ENCODE measurements around the gene CNGA3. TPM values are rescaled to one million over a fixed set of nuclear protein-coding genes. Genes with fewer than 3 reads are reported as not detected.

Gene CNGA3
- total RNA-seq = not detected
- polyA plus RNA-seq = not detected
- total RNA-seq = not detected

- Mint-ChIP-seq H3K27me3 (peaks cover 72 to 83% (median 79%) of the 10 kb centered on the region in 5 donors), H3K4me1 (peaks cover 0 to 19% (median 16%) of the 10 kb centered on the region in 7 donors), H3K9me3 (peaks cover 0 to 19% (median 9%) of the 10 kb centered on the region in 11 donors), H3K36me3 (peaks cover 0 to 12% (median 2%) of the 10 kb centered on the region in 5 donors), H3K27ac (no peak within 1 kb of the TSS), H3K4me3 (peak within 1 kb of the TSS in 9 of 10 donors; percentile 14 to 70 (median 49))
- ChIA-PET CTCF (no interaction called here), POLR2A (no interaction called here)
- Histone ChIP-seq H3K9me3 (ENCODE audit: control insufficient read depth in 2 of 3, low read length in 3 of 3) (no peaks in the 10 kb centered on the region), H3K36me3 (ENCODE audit: control insufficient read depth in 2 of 3, insufficient read depth in 3 of 3, low read length in 3 of 3) (no peaks in the 10 kb centered on the region), H3K27me3 (ENCODE audit: control insufficient read depth in 2 of 2, insufficient read depth in 2 of 2, low read length in 2 of 2) (peaks cover 7 to 9% of the 10 kb centered on the region in 2 donors), H3K27ac (ENCODE audit: low read depth, low read length) (no peak within 1 kb of the TSS), H3K4me3 (ENCODE audit: low read length) (no peak within 1 kb of the TSS), H3K4me1 (ENCODE audit: control insufficient read depth in 2 of 2, insufficient read depth in 2 of 2, low read length in 2 of 2) (no peaks in the 10 kb centered on the region)
- intact Hi-C loops (cut with micrococcal nuclease) = no loop called here
- peak in 6 of 9 donors; percentile 19 to 44 (median 24) for DNase-seq
- no peak for ATAC-seq
These were observed at the start of gene CNGA3 for GRCh38 chr2:98346311-98347236. TSS of gene CNGA3 (plus strand) at chr2:98346456. CDS start at chr2:98369976, 23,520 bp downstream.

- POLR2A ChIA-PET = no interaction called here
- DNase-seq = no peak
- no peak overlapping the region for H3K27ac ChIP-seq (ENCODE audit: low read depth, low read length)
- Mint-ChIP-seq H3K9me3 (no peaks in the 10 kb centered on the region), H3K4me1 (no peaks in the 10 kb centered on the region), H3K27ac (no peak overlapping the region), H3K36me3 (no peaks in the 10 kb centered on the region), H3K27me3 (peaks cover 12 to 38% (median 22%) of the 10 kb centered on the region in 5 donors), H3K4me3 (no peak overlapping the region)
- no peak overlapping the region for H3K4me3 ChIP-seq (ENCODE audit: low read length)
- H3K9me3 ChIP-seq (ENCODE audit: control insufficient read depth in 2 of 3, low read length in 3 of 3) = no peaks in the 10 kb centered on the region
- H3K27me3 ChIP-seq (ENCODE audit: control insufficient read depth in 2 of 2, insufficient read depth in 2 of 2, low read length in 2 of 2) = no peaks in the 10 kb centered on the region
- no peaks in the 10 kb centered on the region for H3K36me3 ChIP-seq (ENCODE audit: control insufficient read depth in 2 of 3, insufficient read depth in 3 of 3, low read length in 3 of 3)
- no peak for ATAC-seq
- intact Hi-C loops (cut with micrococcal nuclease) = no loop called here
- no peaks in the 10 kb centered on the region for H3K4me1 ChIP-seq (ENCODE audit: control insufficient read depth in 2 of 2, insufficient read depth in 2 of 2, low read length in 2 of 2)
- CTCF ChIA-PET = no interaction called here
These were observed 48.2 kb upstream of the CNGA3 start for GRCh38 chr2:98297817-98298682.

DNA sequence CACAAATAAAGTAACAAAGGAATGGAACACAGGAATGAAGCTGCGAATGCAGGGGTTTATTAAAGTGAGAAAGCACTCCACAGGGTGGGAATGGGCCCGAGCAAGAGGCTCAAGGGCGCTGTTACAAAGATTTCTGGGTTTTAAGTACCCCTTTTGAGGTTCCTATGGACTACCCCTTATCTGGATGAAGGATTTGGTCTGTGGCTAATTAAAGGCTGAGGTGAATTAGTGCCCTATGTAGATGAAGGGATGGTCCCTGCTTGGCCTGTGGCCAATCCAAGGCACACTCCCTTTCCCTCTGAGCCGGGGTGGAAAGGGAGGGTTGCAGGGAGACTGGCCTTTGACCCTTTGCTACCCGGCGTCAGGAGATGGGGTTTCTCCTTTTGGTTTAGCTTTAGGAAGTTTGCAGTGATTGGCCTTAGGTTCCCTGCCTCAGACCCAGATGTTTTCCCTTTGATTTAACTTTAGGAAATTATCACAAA lies 47.5 kb upstream of the CNGA3 start:
- Histone ChIP-seq H3K36me3 (ENCODE audit: control insufficient read depth in 2 of 3, insufficient read depth in 3 of 3, low read length in 3 of 3) (no peaks in the 10 kb centered on the region), H3K27ac (ENCODE audit: low read depth, low read length) (no peak overlapping the region), H3K9me3 (ENCODE audit: control insufficient read depth in 2 of 3, low read length in 3 of 3) (no peaks in the 10 kb centered on the region), H3K4me3 (ENCODE audit: low read length) (no peak overlapping the region), H3K4me1 (ENCODE audit: control insufficient read depth in 2 of 2, insufficient read depth in 2 of 2, low read length in 2 of 2) (no peaks in the 10 kb centered on the region), H3K27me3 (ENCODE audit: control insufficient read depth in 2 of 2, insufficient read depth in 2 of 2, low read length in 2 of 2) (no peaks in the 10 kb centered on the region)
- DNase-seq (no peak), ATAC-seq (no peak)
- no peaks in the 10 kb centered on the region for H3K9me3 Mint-ChIP-seq
- peaks cover 12 to 41% (median 27%) of the 10 kb centered on the region in 5 donors for H3K27me3 Mint-ChIP-seq
- no peaks in the 10 kb centered on the region for H3K4me1 Mint-ChIP-seq
- CTCF ChIA-PET = no interaction called here
- H3K36me3 Mint-ChIP-seq = no peaks in the 10 kb centered on the region
- H3K27ac Mint-ChIP-seq = no peak overlapping the region
- POLR2A ChIA-PET = no interaction called here
- no peak overlapping the region for H3K4me3 Mint-ChIP-seq
- intact Hi-C loops (cut with micrococcal nuclease) = no loop called here

DNA sequence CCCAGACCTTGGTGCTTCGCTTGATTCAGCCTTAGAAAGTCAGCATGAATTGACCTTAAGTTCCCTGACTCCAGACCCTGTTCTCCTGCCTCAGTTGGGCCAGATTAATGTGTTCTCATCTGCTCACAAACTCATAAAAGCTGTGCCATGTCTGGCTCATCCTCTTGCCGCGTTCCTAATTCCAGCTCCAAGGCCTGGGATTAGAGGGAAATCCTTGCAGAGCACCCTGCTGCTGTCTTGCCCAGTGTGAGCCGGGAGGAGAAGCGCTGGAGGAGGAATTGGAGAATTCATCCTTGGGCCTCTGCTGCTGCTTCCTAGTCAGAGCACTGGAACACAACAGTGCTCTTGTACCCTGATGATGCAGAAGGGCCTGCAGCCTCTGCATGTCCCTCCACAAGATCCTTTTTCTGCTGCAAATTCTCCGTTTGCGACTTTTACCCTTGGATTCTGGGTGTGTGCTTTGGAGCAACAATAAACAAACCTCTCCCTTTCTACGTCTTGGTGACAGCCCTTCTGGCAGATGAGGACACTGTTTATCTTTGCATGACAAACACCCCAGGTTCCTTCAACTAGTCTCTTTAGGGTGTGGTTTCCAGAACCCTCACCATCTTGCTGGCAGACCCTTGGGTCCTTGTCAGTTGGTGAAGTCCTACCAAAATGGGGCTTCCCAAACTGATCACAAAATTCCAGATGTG lies 46.9 kb upstream of the CNGA3 start:
- CTCF ChIA-PET = no interaction called here
- no peaks in the 10 kb centered on the region for H3K36me3 ChIP-seq (ENCODE audit: control insufficient read depth in 2 of 3, insufficient read depth in 3 of 3, low read length in 3 of 3)
- no peaks in the 10 kb centered on the region for H3K9me3 Mint-ChIP-seq
- H3K9me3 ChIP-seq (ENCODE audit: control insufficient read depth in 2 of 3, low read length in 3 of 3) = no peaks in the 10 kb centered on the region
- intact Hi-C loops (cut with micrococcal nuclease) = no loop called here
- H3K4me3 Mint-ChIP-seq = no peak overlapping the region
- POLR2A ChIA-PET = no interaction called here
- H3K4me1 Mint-ChIP-seq = no peaks in the 10 kb centered on the region
- ATAC-seq (no peak), DNase-seq (no peak)
- no peak overlapping the region for H3K4me3 ChIP-seq (ENCODE audit: low read length)
- H3K27ac Mint-ChIP-seq = no peak overlapping the region
- no peaks in the 10 kb centered on the region for H3K27me3 ChIP-seq (ENCODE audit: control insufficient read depth in 2 of 2, insufficient read depth in 2 of 2, low read length in 2 of 2)
- H3K27ac ChIP-seq (ENCODE audit: low read depth, low read length) = no peak overlapping the region
- no peaks in the 10 kb centered on the region for H3K36me3 Mint-ChIP-seq
- no peaks in the 10 kb centered on the region for H3K4me1 ChIP-seq (ENCODE audit: control insufficient read depth in 2 of 2, insufficient read depth in 2 of 2, low read length in 2 of 2)
- peaks cover 12 to 43% (median 27%) of the 10 kb centered on the region in 5 donors for H3K27me3 Mint-ChIP-seq

GRCh38 chr2:98300141-98300874 lies 45.9 kb upstream of the CNGA3 start:
- H3K36me3 Mint-ChIP-seq = no peaks in the 10 kb centered on the region
- Histone ChIP-seq H3K4me1 (ENCODE audit: control insufficient read depth in 2 of 2, insufficient read depth in 2 of 2, low read length in 2 of 2) (no peaks in the 10 kb centered on the region), H3K36me3 (ENCODE audit: control insufficient read depth in 2 of 3, insufficient read depth in 3 of 3, low read length in 3 of 3) (no peaks in the 10 kb centered on the region), H3K4me3 (ENCODE audit: low read length) (no peak overlapping the region), H3K27ac (ENCODE audit: low read depth, low read length) (no peak overlapping the region), H3K27me3 (ENCODE audit: control insufficient read depth in 2 of 2, insufficient read depth in 2 of 2, low read length in 2 of 2) (no peaks in the 10 kb centered on the region), H3K9me3 (ENCODE audit: control insufficient read depth in 2 of 3, low read length in 3 of 3) (no peaks in the 10 kb centered on the region)
- no peaks in the 10 kb centered on the region for H3K4me1 Mint-ChIP-seq
- H3K27ac Mint-ChIP-seq = no peak overlapping the region
- ATAC-seq = no peak
- intact Hi-C loops (cut with micrococcal nuclease) = no loop called here
- H3K9me3 Mint-ChIP-seq = no peaks in the 10 kb centered on the region
- DNase-seq = no peak
- peaks cover 12 to 45% (median 35%) of the 10 kb centered on the region in 5 donors for H3K27me3 Mint-ChIP-seq
- ChIA-PET POLR2A (no interaction called here), CTCF (no interaction called here)
- H3K4me3 Mint-ChIP-seq = no peak overlapping the region

DNA sequence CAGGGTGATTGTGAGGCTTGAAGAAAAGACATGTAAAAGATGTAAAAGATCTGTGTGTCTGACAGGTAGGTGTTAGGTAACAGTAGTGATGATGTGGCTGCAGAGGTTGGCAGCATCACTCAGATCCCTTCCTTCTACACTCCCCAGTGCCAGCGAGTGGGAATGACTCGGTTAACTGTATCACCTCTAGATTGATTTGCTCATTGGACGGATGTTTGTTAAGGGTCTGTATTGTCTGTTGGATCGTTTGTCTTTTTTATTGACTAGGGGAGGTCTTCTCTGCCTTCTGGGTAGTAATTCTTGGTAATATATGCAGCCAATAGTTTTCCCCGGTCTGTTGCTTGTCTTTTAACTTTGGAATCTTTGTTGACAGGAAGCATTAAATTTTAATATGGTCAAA lies 44.8 kb upstream of the CNGA3 start:
- Mint-ChIP-seq H3K27ac (no peak overlapping the region), H3K9me3 (peaks cover 0 to 3% (median 0%) of the 10 kb centered on the region in 11 donors), H3K4me3 (no peak overlapping the region), H3K4me1 (no peaks in the 10 kb centered on the region), H3K36me3 (no peaks in the 10 kb centered on the region), H3K27me3 (peaks cover 12 to 44% (median 33%) of the 10 kb centered on the region in 5 donors)
- CTCF ChIA-PET = no interaction called here
- intact Hi-C loops (cut with micrococcal nuclease) = no loop called here
- no peaks in the 10 kb centered on the region for H3K36me3 ChIP-seq (ENCODE audit: control insufficient read depth in 2 of 3, insufficient read depth in 3 of 3, low read length in 3 of 3)
- no peaks in the 10 kb centered on the region for H3K27me3 ChIP-seq (ENCODE audit: control insufficient read depth in 2 of 2, insufficient read depth in 2 of 2, low read length in 2 of 2)
- H3K27ac ChIP-seq (ENCODE audit: low read depth, low read length) = no peak overlapping the region
- H3K9me3 ChIP-seq (ENCODE audit: control insufficient read depth in 2 of 3, low read length in 3 of 3) = no peaks in the 10 kb centered on the region
- H3K4me1 ChIP-seq (ENCODE audit: control insufficient read depth in 2 of 2, insufficient read depth in 2 of 2, low read length in 2 of 2) = no peaks in the 10 kb centered on the region
- DNase-seq (no peak), ATAC-seq (no peak)
- POLR2A ChIA-PET = no interaction called here
- no peak overlapping the region for H3K4me3 ChIP-seq (ENCODE audit: low read length)

Measured in naive thymus-derived CD4-positive, alpha-beta T cell (primary cell).